GM12801 (cell line): Measurements from ENCODE around the gene CLDN20.

Experiments
- TF ChIP-seq, protein P1 (sequence below): IDR thresholded peaks from one replicate; pipeline ENCODE4 v1.5.1; 2011; ENCODE audit warnings: control low read depth; ENCODE audit not compliant: insufficient read length; ENCODE audit errors: extremely low read depth

The CLDN20 gene

DNA sequence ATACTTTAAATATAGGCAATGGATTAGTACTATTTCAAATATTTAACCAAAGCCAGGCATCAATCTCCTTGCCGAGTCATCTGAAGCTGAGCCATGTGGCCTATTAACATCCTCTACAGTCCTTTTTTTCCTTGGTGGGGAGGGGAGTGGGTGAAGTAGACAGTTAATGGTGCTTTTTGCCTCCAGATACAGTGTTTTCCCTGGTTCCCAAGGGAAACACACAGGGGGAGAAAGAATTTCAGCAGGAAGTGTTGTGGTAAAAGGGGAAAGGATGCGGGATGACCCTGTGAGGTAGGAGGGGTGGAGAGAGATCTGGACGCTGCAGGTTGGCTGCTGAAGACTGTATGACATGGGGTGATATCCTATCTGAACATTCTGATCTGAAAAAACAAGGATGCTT lies 9.6 kb downstream of the CLDN20 start:
- TF ChIP-seq, protein P1, sequence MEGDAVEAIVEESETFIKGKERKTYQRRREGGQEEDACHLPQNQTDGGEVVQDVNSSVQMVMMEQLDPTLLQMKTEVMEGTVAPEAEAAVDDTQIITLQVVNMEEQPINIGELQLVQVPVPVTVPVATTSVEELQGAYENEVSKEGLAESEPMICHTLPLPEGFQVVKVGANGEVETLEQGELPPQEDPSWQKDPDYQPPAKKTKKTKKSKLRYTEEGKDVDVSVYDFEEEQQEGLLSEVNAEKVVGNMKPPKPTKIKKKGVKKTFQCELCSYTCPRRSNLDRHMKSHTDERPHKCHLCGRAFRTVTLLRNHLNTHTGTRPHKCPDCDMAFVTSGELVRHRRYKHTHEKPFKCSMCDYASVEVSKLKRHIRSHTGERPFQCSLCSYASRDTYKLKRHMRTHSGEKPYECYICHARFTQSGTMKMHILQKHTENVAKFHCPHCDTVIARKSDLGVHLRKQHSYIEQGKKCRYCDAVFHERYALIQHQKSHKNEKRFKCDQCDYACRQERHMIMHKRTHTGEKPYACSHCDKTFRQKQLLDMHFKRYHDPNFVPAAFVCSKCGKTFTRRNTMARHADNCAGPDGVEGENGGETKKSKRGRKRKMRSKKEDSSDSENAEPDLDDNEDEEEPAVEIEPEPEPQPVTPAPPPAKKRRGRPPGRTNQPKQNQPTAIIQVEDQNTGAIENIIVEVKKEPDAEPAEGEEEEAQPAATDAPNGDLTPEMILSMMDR, result no peak

DNA sequence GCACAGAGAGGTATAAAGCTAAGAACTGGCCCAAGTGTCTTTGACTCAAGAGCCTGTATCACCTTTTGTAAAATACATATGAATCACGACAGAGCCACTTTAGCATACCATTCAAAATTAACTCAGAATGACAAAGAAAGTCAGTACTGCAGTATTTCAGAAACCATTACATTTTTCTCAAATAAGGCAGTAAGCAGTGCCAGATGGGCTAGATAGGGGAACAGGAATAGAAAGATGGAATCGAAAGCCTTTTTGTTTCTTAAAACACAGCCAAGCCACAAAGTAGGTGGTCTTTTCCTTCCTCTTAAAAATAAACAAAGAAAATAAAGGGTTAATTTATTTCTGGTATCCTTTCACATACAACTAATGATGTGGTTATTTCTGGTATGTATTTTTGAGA lies 10.3 kb downstream of the CLDN20 start:
- TF ChIP-seq, protein P1, result no peak

DNA sequence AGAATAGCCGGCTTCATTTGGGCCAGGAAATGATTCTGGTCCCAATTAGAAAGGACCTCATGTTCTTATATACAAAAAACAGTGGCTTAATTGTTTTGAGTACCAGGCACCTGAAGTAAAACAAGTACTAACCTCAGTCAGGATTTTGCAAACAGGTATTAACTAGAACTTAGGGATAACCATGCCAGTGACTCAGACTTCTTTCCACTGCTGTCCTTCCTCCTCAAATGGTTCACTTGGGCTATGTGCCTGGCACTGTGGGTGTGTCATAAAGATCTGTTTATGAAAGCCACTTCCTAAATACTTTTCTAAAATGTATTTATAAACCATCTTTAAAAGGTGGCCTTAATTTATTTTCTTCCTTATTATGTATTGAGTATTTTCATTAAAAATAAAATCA lies 10.7 kb downstream of the CLDN20 start:
- TF ChIP-seq, protein P1, result no peak

DNA sequence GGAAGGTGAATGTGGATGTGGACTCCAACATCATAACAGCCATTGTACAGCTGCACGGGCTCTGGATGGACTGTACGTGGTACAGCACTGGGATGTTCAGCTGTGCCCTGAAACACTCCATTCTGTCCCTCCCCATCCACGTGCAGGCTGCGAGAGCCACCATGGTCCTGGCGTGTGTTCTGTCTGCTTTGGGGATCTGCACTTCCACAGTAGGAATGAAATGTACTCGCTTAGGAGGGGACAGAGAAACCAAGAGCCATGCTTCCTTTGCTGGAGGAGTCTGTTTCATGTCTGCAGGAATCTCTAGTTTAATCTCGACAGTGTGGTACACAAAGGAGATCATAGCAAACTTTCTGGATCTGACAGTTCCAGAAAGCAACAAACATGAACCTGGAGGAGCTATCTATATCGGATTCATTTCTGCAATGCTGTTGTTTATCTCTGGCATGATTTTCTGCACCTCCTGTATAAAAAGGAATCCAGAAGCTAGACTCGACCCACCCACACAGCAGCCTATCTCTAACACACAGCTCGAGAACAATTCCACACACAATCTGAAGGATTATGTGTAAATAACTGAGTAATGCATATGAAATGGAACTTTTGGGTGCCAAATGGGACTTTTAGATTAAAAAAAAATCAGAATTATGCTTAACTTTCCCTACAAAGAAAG lies 12.1 kb downstream of the CLDN20 start:
- TF ChIP-seq, protein P1, result no peak

DNA sequence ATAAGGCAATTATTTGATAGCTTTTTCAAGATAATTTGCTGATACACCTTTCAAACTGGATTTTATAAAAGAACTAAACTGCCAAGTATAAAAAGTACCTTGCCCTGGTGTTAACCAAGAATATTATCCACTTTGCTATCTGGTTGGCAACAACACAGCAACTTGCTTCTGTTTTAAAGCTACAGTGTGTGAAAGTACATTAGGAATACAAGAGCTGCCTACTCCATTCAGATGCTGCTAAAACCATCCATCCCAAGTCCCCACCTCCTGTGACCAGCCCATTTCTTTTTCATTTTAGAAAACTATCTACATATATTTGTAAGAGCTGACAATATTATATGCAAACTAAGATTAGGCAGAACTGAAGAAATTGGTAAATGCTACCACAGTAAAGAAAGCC lies 12.8 kb downstream of the CLDN20 start:
- TF ChIP-seq, protein P1, result no peak

DNA sequence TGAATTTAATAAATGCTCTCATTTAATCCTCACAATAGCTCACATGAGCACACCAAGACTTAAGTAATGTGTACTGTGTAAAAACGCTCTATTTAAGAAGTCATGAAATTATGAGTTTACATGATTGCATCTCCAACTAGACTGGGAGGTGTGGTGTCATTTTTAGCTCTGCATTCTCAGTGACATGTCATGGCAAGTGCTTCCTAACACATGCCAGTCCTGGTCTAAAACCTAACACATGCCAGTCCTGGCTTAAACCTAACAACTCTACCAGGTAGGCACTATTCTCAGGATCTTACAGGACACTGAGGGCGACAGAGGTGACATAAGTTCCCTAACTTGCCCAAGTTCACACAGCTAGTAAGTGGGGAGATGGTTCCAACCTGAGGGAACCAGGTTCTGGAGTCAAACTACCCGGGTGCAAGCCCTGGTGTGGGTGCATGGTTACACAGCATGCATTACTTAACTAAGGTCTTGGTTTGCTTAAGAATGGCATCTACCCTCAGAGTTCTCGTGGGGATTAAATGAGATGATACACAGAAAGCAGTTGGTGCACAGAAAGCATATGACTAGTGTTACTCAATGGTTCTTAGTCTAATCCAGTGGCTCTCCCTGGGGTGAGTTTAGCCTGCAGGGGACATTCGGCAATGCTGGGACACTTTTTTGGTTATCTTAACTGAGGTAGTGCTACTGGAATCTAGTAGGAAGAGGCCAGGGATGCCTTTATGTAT lies 14.7 kb downstream of the CLDN20 start:
- TF ChIP-seq, protein P1, result no peak

DNA sequence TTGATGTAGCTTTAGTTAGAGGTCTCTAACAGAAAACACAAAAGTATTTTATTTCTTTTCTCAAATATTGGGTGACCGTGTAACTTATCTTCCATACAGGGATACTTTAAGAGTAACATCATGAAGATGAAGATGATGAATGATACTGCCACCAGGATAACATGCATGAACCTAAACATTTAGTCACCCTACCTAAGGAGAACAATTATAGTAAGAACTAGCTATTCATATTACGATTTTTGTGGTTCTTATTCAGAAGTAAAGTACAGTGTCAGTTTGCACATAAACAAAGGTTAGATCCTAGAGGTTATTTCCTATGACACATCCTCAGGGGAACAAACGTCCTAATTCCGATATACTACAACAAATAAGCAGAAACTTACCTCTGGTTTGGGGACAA lies 21.0 kb downstream of the CLDN20 start:
- TF ChIP-seq, protein P1, result no peak
